Measurements from ENCODE around the gene MAP2K2. TPM values are rescaled to one million over a fixed set of nuclear protein-coding genes. Genes with fewer than 3 reads are reported as not detected.

MAP2K2 gene
- total RNA-seq, 4 donors from 2014 or later: 76.9 to 128 (median 93.8) TPM

DNA sequence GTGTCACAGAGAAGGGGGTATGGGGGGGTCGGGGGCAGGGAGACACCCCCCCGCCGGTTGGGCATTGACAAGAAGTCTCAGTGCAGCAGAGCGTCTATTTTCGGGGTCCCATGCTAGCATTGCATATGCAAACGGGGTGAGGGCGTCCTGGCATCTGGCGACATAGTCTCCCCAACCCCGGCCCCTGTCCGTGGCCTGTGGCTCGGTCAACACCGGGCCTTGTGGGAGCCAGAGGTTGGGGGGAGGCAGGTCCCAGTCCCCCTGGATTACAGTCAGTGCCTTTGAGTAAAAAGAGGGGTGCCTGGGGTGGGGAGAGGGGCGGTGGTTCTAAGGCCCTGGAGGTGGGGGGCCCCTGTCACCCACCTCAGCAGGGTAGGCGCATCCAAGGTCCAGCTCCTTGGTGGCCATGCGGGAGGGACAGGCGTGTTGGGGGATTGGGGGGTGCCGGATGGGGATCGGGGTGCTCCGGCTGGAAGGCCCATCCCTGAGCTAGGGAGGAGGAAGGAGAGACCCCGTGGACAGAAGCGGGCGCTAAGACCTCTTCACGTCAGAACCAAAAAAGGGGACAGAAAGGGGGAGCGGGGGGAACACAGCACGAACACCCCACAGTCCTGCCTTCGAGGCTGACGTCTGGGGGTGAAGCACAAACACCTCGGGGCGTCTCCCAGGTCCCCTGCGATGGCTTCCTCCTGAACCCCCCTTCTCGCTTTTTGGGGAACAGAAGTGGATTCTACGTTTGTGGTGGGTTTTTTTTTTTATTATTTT is 78.1 kb downstream of the MAP2K2 start:
- no peaks in the 10 kb centered on the region for H3K9me3 ChIP-seq
- peaks cover 0 to 87% (median 18%) of the 10 kb centered on the region in 3 donors for H3K36me3 ChIP-seq
- no peak for TF ChIP-seq POLR2A (IDR thresholded peaks at IDR 0.05)
- TF ChIP-seq, protein P1, sequence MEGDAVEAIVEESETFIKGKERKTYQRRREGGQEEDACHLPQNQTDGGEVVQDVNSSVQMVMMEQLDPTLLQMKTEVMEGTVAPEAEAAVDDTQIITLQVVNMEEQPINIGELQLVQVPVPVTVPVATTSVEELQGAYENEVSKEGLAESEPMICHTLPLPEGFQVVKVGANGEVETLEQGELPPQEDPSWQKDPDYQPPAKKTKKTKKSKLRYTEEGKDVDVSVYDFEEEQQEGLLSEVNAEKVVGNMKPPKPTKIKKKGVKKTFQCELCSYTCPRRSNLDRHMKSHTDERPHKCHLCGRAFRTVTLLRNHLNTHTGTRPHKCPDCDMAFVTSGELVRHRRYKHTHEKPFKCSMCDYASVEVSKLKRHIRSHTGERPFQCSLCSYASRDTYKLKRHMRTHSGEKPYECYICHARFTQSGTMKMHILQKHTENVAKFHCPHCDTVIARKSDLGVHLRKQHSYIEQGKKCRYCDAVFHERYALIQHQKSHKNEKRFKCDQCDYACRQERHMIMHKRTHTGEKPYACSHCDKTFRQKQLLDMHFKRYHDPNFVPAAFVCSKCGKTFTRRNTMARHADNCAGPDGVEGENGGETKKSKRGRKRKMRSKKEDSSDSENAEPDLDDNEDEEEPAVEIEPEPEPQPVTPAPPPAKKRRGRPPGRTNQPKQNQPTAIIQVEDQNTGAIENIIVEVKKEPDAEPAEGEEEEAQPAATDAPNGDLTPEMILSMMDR (IDR thresholded peaks at IDR 0.05): no peak
- no peaks in the 10 kb centered on the region for H3K27me3 ChIP-seq
- H3K27ac ChIP-seq: no peak overlapping the region
- H3K4me1 ChIP-seq: peaks cover 22 to 76% (median 24%) of the 10 kb centered on the region in 3 donors
- intact Hi-C loops (cut with DNase I): no loop called here
- no peak overlapping the region for H3K4me3 ChIP-seq
- WGBS, 2 donors: 79 to 81% methylated on average over 18 to 23 of the region's 32 CpGs
- no peak for DNase-seq

DNA sequence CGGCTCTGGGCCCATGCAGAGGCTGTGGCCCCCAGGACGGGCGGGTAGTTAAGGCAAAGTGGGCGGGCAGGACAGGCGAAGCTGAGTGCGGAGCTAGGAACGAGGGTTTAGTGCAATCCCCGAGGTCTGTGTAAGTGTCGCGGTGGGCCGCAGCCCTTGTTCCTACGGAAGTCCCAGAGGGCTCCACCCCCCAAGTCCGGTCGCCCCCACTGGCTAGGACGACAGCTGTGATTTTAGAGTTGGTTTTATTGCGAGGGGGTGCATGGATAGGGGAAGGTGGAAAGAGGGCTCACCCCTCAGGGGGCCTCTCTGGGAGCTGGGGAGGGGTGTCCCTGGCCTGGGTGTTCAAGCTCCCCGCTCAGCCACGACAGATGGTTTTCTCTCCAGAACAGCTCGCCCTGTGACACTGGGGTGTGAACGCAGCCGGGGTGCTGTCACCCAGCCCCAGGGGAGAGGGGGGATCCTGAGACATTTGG is 78.9 kb downstream of the MAP2K2 start:
- DNase-seq: no peak
- no peaks in the 10 kb centered on the region for H3K9me3 ChIP-seq
- H3K4me3 ChIP-seq: no peak overlapping the region
- WGBS, 2 donors: 64 to 75% methylated on average over 5 to 16 of the region's 21 CpGs
- H3K27me3 ChIP-seq: no peaks in the 10 kb centered on the region
- peaks cover 0 to 80% (median 13%) of the 10 kb centered on the region in 3 donors for H3K36me3 ChIP-seq
- peaks cover 18 to 68% (median 22%) of the 10 kb centered on the region in 3 donors for H3K4me1 ChIP-seq
- no peak for TF ChIP-seq POLR2A (IDR thresholded peaks at IDR 0.05)
- TF ChIP-seq, protein P1 (IDR thresholded peaks at IDR 0.05): no peak
- intact Hi-C loops (cut with DNase I): no loop called here
- H3K27ac ChIP-seq: peak overlapping the region in 2 of 4 donors; percentile 1 to 16

DNA sequence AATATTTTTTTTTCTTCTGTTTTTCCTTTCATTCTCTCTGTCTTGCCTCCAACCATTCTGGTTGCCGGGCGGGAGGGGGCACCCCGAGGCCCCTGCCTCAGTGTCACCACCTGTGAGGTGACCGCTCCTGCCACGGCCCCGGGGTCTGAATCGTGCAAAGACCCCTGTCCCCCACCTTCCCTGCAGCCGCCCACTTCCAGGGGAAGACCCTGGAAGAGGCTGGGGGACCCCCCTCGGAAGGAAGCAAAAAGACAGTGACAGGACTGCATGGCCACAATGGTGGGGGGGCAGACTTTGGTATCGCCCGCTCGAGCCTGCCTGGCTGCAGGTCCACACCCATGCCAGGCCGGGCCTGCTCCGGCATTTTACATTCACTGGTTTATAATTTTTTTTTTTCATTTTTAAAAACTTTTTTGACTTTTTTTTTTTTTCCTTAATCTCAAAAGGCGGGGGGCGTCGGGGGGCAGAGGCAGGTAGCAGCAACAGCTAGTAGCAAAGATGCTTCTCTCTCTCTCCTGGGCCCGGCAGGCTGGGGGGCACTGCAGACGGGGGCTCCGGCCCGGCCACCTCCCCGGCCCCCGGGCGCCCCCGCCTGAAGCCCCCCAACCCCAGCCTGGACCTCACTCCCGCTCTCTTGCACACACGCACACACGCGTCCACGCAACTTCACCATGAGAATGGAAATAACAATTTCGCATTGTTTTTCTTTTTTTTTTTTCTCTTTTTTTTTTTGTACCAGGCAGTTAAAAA is 79.8 kb downstream of the MAP2K2 start:
- H3K4me1 ChIP-seq: peaks cover 13 to 59% (median 18%) of the 10 kb centered on the region in 3 donors
- WGBS, 2 donors: 68 to 83% methylated on average over 20 to 21 of the region's 31 CpGs
- H3K4me3 ChIP-seq: no peak overlapping the region
- no peaks in the 10 kb centered on the region for H3K9me3 ChIP-seq
- H3K27ac ChIP-seq: peak overlapping the region in 2 of 4 donors; percentile 3 to 34
- intact Hi-C loops (cut with DNase I): no loop called here
- no peak for TF ChIP-seq POLR2A (IDR thresholded peaks at IDR 0.05)
- TF ChIP-seq, protein P1 (IDR thresholded peaks at IDR 0.05): no peak
- peaks cover 0 to 71% (median 13%) of the 10 kb centered on the region in 3 donors for H3K36me3 ChIP-seq
- no peaks in the 10 kb centered on the region for H3K27me3 ChIP-seq
- no peak for DNase-seq

DNA sequence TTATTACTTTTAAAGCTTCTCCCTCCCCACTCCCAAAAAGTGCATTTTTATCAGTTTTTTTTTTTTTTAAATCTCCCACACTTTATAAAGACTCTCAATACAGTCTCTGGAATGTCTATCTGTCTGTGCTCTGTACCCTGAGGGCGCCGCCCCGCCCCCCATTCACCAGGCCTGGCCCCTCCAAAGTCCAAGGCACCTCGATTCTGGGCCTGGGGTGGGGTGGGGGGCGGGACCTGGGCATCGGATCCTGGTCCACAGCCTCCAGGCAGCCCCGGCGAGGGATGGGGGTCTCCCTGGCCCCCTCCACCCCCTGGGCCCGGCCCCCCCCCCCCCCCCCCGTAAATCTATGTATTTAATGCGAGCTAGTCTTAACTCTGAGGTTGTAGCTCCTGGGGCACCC is 80.5 kb downstream of the MAP2K2 start:
- H3K4me3 ChIP-seq: no peak overlapping the region
- H3K27ac ChIP-seq: peak overlapping the region in 2 of 4 donors; percentile 54 to 61
- intact Hi-C loops (cut with DNase I): no loop called here
- H3K4me1 ChIP-seq: peaks cover 13 to 53% (median 18%) of the 10 kb centered on the region in 3 donors
- TF ChIP-seq POLR2A (IDR thresholded peaks at IDR 0.05): no peak
- TF ChIP-seq, protein P1 (IDR thresholded peaks at IDR 0.05): no peak
- DNase-seq: no peak
- WGBS, 2 donors: 60 to 64% methylated on average over 1 to 4 of the region's 11 CpGs
- H3K27me3 ChIP-seq: no peaks in the 10 kb centered on the region
- H3K9me3 ChIP-seq: no peaks in the 10 kb centered on the region
- H3K36me3 ChIP-seq: peaks cover 0 to 70% (median 13%) of the 10 kb centered on the region in 3 donors

DNA sequence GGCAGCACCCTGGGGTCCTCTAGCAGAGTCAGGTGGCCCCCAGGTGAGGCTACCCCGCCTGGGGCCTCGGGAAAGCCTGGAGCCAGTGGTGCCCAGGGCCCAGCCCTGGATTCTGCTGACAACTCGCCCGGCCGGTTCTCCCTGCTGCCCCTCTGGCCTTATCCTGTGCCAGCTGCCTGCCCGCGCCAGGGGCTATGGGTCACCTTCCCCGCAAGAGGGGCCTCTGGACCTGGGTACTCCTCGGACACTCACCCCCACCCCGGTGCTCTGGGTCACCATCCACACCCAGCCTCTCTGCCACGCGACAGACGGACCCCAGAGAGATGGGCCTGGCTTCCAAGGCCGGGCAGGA is 81.2 kb downstream of the MAP2K2 start:
- H3K4me3 ChIP-seq: no peak overlapping the region
- intact Hi-C loops (cut with DNase I): no loop called here
- no peak for TF ChIP-seq POLR2A (IDR thresholded peaks at IDR 0.05)
- peaks cover 13 to 49% (median 18%) of the 10 kb centered on the region in 3 donors for H3K4me1 ChIP-seq
- 33% methylated on average over 3 to 9 of the region's 14 CpGs for WGBS, 2 donors
- H3K36me3 ChIP-seq: peaks cover 0 to 70% (median 13%) of the 10 kb centered on the region in 3 donors
- peak overlapping the region; percentile 29 to 61 (median 51) for H3K27ac ChIP-seq
- H3K27me3 ChIP-seq: no peaks in the 10 kb centered on the region
- H3K9me3 ChIP-seq: no peaks in the 10 kb centered on the region
- DNase-seq: no peak

Measured in esophagus squamous epithelium (tissue), 5 donors.